ENCODE measurements around the gene FGFBP3. TPM values are rescaled to one million over a fixed set of nuclear protein-coding genes. Genes with fewer than 3 reads are reported as not detected.

Gene FGFBP3
- polyA plus RNA-seq, 1 of the 3 experiments (the other 2 are of a cell fraction): 1.3 TPM

DNA sequence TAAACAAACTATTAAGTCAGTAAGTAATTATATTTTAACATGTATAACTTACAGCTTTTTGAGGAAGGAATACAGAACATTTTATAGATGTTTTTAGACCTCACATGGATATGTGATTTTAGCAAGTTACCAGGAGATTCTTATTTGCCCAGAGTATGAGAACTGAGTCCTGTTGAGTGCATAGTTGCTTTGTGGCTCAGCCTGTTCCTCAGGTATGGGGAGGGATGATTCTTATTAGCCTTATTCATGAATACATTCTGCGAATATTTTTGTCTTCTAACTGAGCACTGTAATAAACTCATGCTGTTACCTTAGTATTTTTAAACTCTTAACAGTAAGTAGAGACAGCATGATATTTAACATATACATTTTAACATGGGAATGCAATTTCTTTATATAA, 32.1 kb upstream of the FGFBP3 start:
- Histone ChIP-seq H3K9ac (no peak overlapping the region), H3F3A (replicated peaks; ENCODE audit: insufficient read depth) (peaks cover 11% of the 10 kb centered on the region), H3K9me2 (no peaks in the 10 kb centered on the region), H3K79me2 (ENCODE audit: insufficient read depth) (peaks cover 68% of the 10 kb centered on the region; the same call in 1 of the 2 replicates), H2AFZ (ENCODE audit: low read depth) (no peak overlapping the region), H3K27me3 (ENCODE audit: insufficient read depth) (no peaks in the 10 kb centered on the region), H3K4me2 (no peak overlapping the region), H4K20me1 (ENCODE audit: insufficient read depth) (peaks cover 12% of the 10 kb centered on the region), H3K4me3 (ENCODE audit: low read depth in 2 of 2, low read length in 1 of 2) (no peak overlapping the region), H3K4me1 (ENCODE audit: control insufficient read depth in 1 of 2, insufficient read depth in 2 of 2, low read depth in 1 of 2, low read length in 1 of 2) (no peaks in the 10 kb centered on the region; a peak in 1 of 4 replicates), H3K9me3 (no peaks in the 10 kb centered on the region), H3K27ac (ENCODE audit: low read depth in 2 of 2, low read length in 1 of 2) (no peak overlapping the region), H3K36me3 (replicated peaks in 1 of 2; ENCODE audit: control insufficient read depth in 1 of 2, insufficient read depth in 2 of 2, low read length in 1 of 2) (peaks cover 27 to 52% of the 10 kb centered on the region in 2 experiments)
- ChIA-PET POLR2A (interaction anchor here (2.0 kb wide), 1 partner anchor 18 kb away, joined by 6 read pairs; the partner anchor contains the start of gene BTAF1), CTCF (interaction anchor here (0.8 to 1.2 kb wide), 2 partner anchors 17 to 158 kb away, joined by 3 read pairs; partner anchors contain the start of gene BTAF1)
- 92% methylated on average over 1 of the region's 1 CpG for WGBS (ENCODE audit: low lambda C conversion rate)
- DNase-seq: no peak
- TF ChIP-seq PBX3 (IDR thresholded peaks at IDR 0.05) (no peak), FOXM1 (IDR thresholded peaks at IDR 0.05; ENCODE audit: low read depth) (no peak)
- TF ChIP-seq, protein P1, sequence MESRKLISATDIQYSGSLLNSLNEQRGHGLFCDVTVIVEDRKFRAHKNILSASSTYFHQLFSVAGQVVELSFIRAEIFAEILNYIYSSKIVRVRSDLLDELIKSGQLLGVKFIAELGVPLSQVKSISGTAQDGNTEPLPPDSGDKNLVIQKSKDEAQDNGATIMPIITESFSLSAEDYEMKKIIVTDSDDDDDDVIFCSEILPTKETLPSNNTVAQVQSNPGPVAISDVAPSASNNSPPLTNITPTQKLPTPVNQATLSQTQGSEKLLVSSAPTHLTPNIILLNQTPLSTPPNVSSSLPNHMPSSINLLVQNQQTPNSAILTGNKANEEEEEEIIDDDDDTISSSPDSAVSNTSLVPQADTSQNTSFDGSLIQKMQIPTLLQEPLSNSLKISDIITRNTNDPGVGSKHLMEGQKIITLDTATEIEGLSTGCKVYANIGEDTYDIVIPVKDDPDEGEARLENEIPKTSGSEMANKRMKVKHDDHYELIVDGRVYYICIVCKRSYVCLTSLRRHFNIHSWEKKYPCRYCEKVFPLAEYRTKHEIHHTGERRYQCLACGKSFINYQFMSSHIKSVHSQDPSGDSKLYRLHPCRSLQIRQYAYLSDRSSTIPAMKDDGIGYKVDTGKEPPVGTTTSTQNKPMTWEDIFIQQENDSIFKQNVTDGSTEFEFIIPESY (IDR thresholded peaks at IDR 0.05; ENCODE audit: borderline replicate concordance, low read depth): no peak

GRCh38 chr10:91939653-91940052, 30.4 kb upstream of the FGFBP3 start:
- H3K79me2 ChIP-seq (ENCODE audit: insufficient read depth): peaks cover 77% of the 10 kb centered on the region; the same call in 1 of the 2 replicates
- TF ChIP-seq POLR2AphosphoS5 (IDR thresholded peaks at IDR 0.05; ENCODE audit: low read depth, low read length) (no peak), TCF12 (IDR thresholded peaks at IDR 0.05) (no peak), GATA2 (CRISPR knock-in tag; IDR thresholded peaks at IDR 0.05) (no peak), FOSL2 (IDR thresholded peaks at IDR 0.05; ENCODE audit: borderline replicate concordance, low read depth) (no peak)
- TF ChIP-seq, protein P2, sequence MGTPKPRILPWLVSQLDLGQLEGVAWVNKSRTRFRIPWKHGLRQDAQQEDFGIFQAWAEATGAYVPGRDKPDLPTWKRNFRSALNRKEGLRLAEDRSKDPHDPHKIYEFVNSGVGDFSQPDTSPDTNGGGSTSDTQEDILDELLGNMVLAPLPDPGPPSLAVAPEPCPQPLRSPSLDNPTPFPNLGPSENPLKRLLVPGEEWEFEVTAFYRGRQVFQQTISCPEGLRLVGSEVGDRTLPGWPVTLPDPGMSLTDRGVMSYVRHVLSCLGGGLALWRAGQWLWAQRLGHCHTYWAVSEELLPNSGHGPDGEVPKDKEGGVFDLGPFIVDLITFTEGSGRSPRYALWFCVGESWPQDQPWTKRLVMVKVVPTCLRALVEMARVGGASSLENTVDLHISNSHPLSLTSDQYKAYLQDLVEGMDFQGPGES (IDR thresholded peaks at IDR 0.05; ENCODE audit: low read depth, low read length): no peak
- TF ChIP-seq, protein P3, sequence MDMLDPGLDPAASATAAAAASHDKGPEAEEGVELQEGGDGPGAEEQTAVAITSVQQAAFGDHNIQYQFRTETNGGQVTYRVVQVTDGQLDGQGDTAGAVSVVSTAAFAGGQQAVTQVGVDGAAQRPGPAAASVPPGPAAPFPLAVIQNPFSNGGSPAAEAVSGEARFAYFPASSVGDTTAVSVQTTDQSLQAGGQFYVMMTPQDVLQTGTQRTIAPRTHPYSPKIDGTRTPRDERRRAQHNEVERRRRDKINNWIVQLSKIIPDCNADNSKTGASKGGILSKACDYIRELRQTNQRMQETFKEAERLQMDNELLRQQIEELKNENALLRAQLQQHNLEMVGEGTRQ (IDR thresholded peaks at IDR 0.05; ENCODE audit: borderline replicate concordance, low read depth, low read length): no peak
- no peaks in the 10 kb centered on the region for H3K27me3 ChIP-seq (ENCODE audit: insufficient read depth)
- no peaks in the 10 kb centered on the region; a peak in 1 of 4 replicates for H3K4me1 ChIP-seq (ENCODE audit: control insufficient read depth in 1 of 2, insufficient read depth in 2 of 2, low read depth in 1 of 2, low read length in 1 of 2)
- no peak overlapping the region for H3K4me3 ChIP-seq (ENCODE audit: low read depth in 2 of 2, low read length in 1 of 2)
- no peaks in the 10 kb centered on the region for H3K9me3 ChIP-seq
- no peak for DNase-seq
- no peak overlapping the region for H3K9ac ChIP-seq
- H3K4me2 ChIP-seq: no peak overlapping the region
- no peak overlapping the region for H3K27ac ChIP-seq (ENCODE audit: low read depth in 2 of 2, low read length in 1 of 2)
- CTCF ChIA-PET: no interaction called here
- H2AFZ ChIP-seq (ENCODE audit: low read depth): no peak overlapping the region
- peaks cover 10% of the 10 kb centered on the region for H3F3A ChIP-seq (replicated peaks; ENCODE audit: insufficient read depth)
- no peaks in the 10 kb centered on the region for H3K9me2 ChIP-seq
- H3K36me3 ChIP-seq (replicated peaks in 1 of 2; ENCODE audit: control insufficient read depth in 1 of 2, insufficient read depth in 2 of 2, low read length in 1 of 2): peaks cover 39 to 60% of the 10 kb centered on the region in 2 experiments
- POLR2A ChIA-PET: interaction anchor here (0.7 kb wide), 1 partner anchor 639 kb away, joined by 3 read pairs; no protein-coding TSS in a partner anchor
- WGBS (ENCODE audit: low lambda C conversion rate): 94% methylated on average over 4 of the region's 4 CpGs
- H4K20me1 ChIP-seq (ENCODE audit: insufficient read depth): peaks cover 12% of the 10 kb centered on the region

Data from SK-N-SH (cell line).